ENCODE results near the gene STOX1.

STOX1 gene

DNA sequence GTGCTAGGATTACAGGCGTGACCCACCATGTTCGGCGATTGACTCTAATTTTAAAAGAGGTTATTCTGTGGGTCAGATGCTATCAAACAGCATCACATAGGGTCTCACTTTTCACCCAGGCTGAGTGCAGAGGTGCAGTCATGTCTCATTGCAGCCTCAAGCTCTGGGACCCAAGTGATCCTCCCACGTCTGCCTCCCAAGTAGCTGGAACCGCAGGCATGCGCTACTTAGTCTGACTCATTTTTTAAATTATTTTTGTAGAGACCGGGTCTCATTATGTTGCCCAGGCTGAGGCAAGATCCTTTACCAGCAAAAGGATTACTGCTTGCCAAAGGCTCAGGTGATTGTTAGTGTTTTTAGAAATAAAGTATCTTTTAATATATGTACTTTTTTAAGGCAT lies 42.9 kb upstream of the STOX1 start:
- H3K27ac ChIP-seq (ENCODE audit: low read depth, low read length) = no peak overlapping the region
- H3F3A ChIP-seq (ENCODE audit: control insufficient read depth, insufficient read depth) = peaks cover 8% of the 10 kb centered on the region; the same call in 1 of the 2 replicates
- H3K9me3 ChIP-seq (ENCODE audit: control insufficient read depth, insufficient read depth, low read length) = no peaks in the 10 kb centered on the region
- H3K4me1 ChIP-seq (ENCODE audit: control insufficient read depth, low read length) = peaks cover 29% of the 10 kb centered on the region
- no peaks in the 10 kb centered on the region for H3K9me2 ChIP-seq (replicated peaks; ENCODE audit: control insufficient read depth, low read length)
- no peak overlapping the region for H3K4me2 ChIP-seq (ENCODE audit: low read length)
- H3K4me3 ChIP-seq (ENCODE audit: low read length) = no peak overlapping the region
- no peaks in the 10 kb centered on the region for H4K20me1 ChIP-seq (ENCODE audit: control insufficient read depth, insufficient read depth, low read depth, low read length)
- peaks cover 81% of the 10 kb centered on the region for H3K36me3 ChIP-seq (ENCODE audit: control insufficient read depth, low read length)
- TF ChIP-seq, protein P1, sequence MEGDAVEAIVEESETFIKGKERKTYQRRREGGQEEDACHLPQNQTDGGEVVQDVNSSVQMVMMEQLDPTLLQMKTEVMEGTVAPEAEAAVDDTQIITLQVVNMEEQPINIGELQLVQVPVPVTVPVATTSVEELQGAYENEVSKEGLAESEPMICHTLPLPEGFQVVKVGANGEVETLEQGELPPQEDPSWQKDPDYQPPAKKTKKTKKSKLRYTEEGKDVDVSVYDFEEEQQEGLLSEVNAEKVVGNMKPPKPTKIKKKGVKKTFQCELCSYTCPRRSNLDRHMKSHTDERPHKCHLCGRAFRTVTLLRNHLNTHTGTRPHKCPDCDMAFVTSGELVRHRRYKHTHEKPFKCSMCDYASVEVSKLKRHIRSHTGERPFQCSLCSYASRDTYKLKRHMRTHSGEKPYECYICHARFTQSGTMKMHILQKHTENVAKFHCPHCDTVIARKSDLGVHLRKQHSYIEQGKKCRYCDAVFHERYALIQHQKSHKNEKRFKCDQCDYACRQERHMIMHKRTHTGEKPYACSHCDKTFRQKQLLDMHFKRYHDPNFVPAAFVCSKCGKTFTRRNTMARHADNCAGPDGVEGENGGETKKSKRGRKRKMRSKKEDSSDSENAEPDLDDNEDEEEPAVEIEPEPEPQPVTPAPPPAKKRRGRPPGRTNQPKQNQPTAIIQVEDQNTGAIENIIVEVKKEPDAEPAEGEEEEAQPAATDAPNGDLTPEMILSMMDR (IDR thresholded peaks at IDR 0.05; ENCODE audit: low read depth, low read length, poor library complexity, severe bottlenecking) = no peak
- TF ChIP-seq EZH2phosphoT487 (IDR thresholded peaks at IDR 0.05; ENCODE audit: borderline replicate concordance, low read length) = no peak
- H3K79me2 ChIP-seq (ENCODE audit: control insufficient read depth, low read length) = no peaks in the 10 kb centered on the region
- H3K27me3 ChIP-seq (ENCODE audit: control insufficient read depth, low read length) = no peaks in the 10 kb centered on the region

GRCh38 chr10:68787813-68788212 lies 39.5 kb upstream of the STOX1 start:
- Histone ChIP-seq H3K4me1 (ENCODE audit: control insufficient read depth, low read length) (no peaks in the 10 kb centered on the region), H3K79me2 (ENCODE audit: control insufficient read depth, low read length) (no peaks in the 10 kb centered on the region), H4K20me1 (ENCODE audit: control insufficient read depth, insufficient read depth, low read depth, low read length) (no peaks in the 10 kb centered on the region), H3K9me2 (replicated peaks; ENCODE audit: control insufficient read depth, low read length) (no peaks in the 10 kb centered on the region), H3K27ac (ENCODE audit: low read depth, low read length) (no peak overlapping the region), H3K36me3 (ENCODE audit: control insufficient read depth, low read length) (peaks cover 82% of the 10 kb centered on the region), H3K27me3 (ENCODE audit: control insufficient read depth, low read length) (no peaks in the 10 kb centered on the region), H3K9me3 (ENCODE audit: control insufficient read depth, insufficient read depth, low read length) (no peaks in the 10 kb centered on the region), H3K4me2 (ENCODE audit: low read length) (no peak overlapping the region), H3F3A (ENCODE audit: control insufficient read depth, insufficient read depth) (no peaks in the 10 kb centered on the region), H3K4me3 (ENCODE audit: low read length) (no peak overlapping the region)
- no peak for TF ChIP-seq EZH2phosphoT487 (IDR thresholded peaks at IDR 0.05; ENCODE audit: borderline replicate concordance, low read length)
- TF ChIP-seq, protein P1 (IDR thresholded peaks at IDR 0.05; ENCODE audit: low read depth, low read length, poor library complexity, severe bottlenecking) = no peak

DNA sequence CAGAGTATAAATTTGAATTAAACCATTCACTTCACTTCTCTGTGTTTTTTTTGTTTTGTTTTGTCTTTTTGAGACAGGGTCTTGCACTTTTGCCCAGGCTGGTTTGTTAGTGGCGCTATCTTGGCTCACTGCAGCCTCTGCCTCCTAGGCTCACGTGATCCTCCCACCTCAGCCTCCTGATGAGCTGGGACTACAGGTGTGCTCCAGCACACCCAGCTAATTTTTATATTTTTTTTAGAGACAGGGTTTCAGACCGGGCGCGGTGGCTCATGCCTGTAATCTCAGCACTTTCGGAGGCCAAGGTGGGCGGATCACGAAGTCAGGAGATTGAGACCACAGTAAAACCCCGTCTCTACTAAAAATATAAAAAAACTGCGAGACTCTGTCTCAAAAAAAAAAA lies 36.9 kb upstream of the STOX1 start:
- H3K4me3 ChIP-seq (ENCODE audit: low read length) = no peak overlapping the region
- no peaks in the 10 kb centered on the region for H3K27me3 ChIP-seq (ENCODE audit: control insufficient read depth, low read length)
- no peak overlapping the region for H3K27ac ChIP-seq (ENCODE audit: low read depth, low read length)
- no peaks in the 10 kb centered on the region for H3K9me2 ChIP-seq (replicated peaks; ENCODE audit: control insufficient read depth, low read length)
- no peak overlapping the region for H3K4me2 ChIP-seq (ENCODE audit: low read length)
- H4K20me1 ChIP-seq (ENCODE audit: control insufficient read depth, insufficient read depth, low read depth, low read length) = no peaks in the 10 kb centered on the region
- TF ChIP-seq, protein P1 (IDR thresholded peaks at IDR 0.05; ENCODE audit: low read depth, low read length, poor library complexity, severe bottlenecking) = no peak
- no peak for TF ChIP-seq EZH2phosphoT487 (IDR thresholded peaks at IDR 0.05; ENCODE audit: borderline replicate concordance, low read length)
- H3K4me1 ChIP-seq (ENCODE audit: control insufficient read depth, low read length) = no peaks in the 10 kb centered on the region
- H3K79me2 ChIP-seq (ENCODE audit: control insufficient read depth, low read length) = no peaks in the 10 kb centered on the region
- no peaks in the 10 kb centered on the region for H3K9me3 ChIP-seq (ENCODE audit: control insufficient read depth, insufficient read depth, low read length)
- H3K36me3 ChIP-seq (ENCODE audit: control insufficient read depth, low read length) = peaks cover 84% of the 10 kb centered on the region
- no peaks in the 10 kb centered on the region for H3F3A ChIP-seq (ENCODE audit: control insufficient read depth, insufficient read depth)

DNA sequence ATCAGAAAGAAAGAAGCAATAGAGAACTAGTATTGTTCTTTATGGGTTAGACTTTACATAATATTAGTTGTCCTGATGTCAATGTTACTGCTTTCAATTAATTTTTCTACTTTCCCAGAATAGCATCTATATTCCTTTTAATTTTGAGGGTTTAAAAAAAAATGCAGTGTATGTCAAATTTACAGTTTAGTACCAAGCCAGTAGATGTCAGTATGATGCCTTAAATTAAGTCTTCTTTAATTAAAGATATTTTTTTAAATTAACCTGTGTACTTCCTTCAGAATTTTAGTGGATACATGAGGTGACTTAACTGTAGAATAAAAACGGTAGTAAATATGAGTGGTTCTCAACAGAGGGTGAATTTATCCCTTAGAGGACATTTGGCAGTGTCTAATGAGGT lies 35.2 kb upstream of the STOX1 start:
- H3K4me3 ChIP-seq (ENCODE audit: low read length) = no peak overlapping the region
- no peaks in the 10 kb centered on the region for H3F3A ChIP-seq (ENCODE audit: control insufficient read depth, insufficient read depth)
- no peak overlapping the region for H3K4me2 ChIP-seq (ENCODE audit: low read length)
- no peaks in the 10 kb centered on the region for H3K9me3 ChIP-seq (ENCODE audit: control insufficient read depth, insufficient read depth, low read length)
- H3K27ac ChIP-seq (ENCODE audit: low read depth, low read length) = no peak overlapping the region
- H3K79me2 ChIP-seq (ENCODE audit: control insufficient read depth, low read length) = no peaks in the 10 kb centered on the region
- H3K27me3 ChIP-seq (ENCODE audit: control insufficient read depth, low read length) = no peaks in the 10 kb centered on the region
- H3K36me3 ChIP-seq (ENCODE audit: control insufficient read depth, low read length) = peaks cover 73% of the 10 kb centered on the region
- H3K9me2 ChIP-seq (replicated peaks; ENCODE audit: control insufficient read depth, low read length) = no peaks in the 10 kb centered on the region
- no peak for TF ChIP-seq EZH2phosphoT487 (IDR thresholded peaks at IDR 0.05; ENCODE audit: borderline replicate concordance, low read length)
- TF ChIP-seq, protein P1 (IDR thresholded peaks at IDR 0.05; ENCODE audit: low read depth, low read length, poor library complexity, severe bottlenecking) = peak; percentile 26
- no peaks in the 10 kb centered on the region for H4K20me1 ChIP-seq (ENCODE audit: control insufficient read depth, insufficient read depth, low read depth, low read length)
- H3K4me1 ChIP-seq (ENCODE audit: control insufficient read depth, low read length) = no peaks in the 10 kb centered on the region
